Measurements from ENCODE around the gene C12orf42. TPM values are rescaled to one million over a fixed set of nuclear protein-coding genes. Genes with fewer than 3 reads are reported as not detected.

Gene C12orf42
- total RNA-seq, 1 donor from 2014 or later = not detected

GRCh38 chr12:103273645-103274044 lies 222.1 kb downstream of the C12orf42 start:
- no peak for DNase-seq (ENCODE audit: low spot score)
- no peak for ATAC-seq

- DNase-seq (ENCODE audit: low spot score) (no peak), ATAC-seq (no peak)
Observed at GRCh38 chr12:103272949-103273348, 222.8 kb downstream of the C12orf42 start.

GRCh38 chr12:103269946-103270345 lies 225.8 kb downstream of the C12orf42 start:
- no peak for ATAC-seq
- DNase-seq (ENCODE audit: low spot score) = no peak

GRCh38 chr12:103268831-103269514 lies 226.8 kb downstream of the C12orf42 start:
- no peak for ATAC-seq

GRCh38 chr12:103257763-103258162 lies 238.0 kb downstream of the C12orf42 start:
- no peak for DNase-seq (ENCODE audit: low spot score)

More at GRCh38 chr12:103268831-103269514, 226.8 kb downstream of the C12orf42 start:
- DNase-seq (ENCODE audit: low spot score) = no peak

More at GRCh38 chr12:103257763-103258162, 238.0 kb downstream of the C12orf42 start:
- no peak for ATAC-seq

Other genes starting within 250 kb of the C12orf42 start
- 15.1 TPM for gene STAB2, start 91.3 kb upstream of the C12orf42 start, total RNA-seq

Measured in left lobe of liver (tissue), 2 donors.